Measurements from ENCODE around the gene KCNQ2.

DNA sequence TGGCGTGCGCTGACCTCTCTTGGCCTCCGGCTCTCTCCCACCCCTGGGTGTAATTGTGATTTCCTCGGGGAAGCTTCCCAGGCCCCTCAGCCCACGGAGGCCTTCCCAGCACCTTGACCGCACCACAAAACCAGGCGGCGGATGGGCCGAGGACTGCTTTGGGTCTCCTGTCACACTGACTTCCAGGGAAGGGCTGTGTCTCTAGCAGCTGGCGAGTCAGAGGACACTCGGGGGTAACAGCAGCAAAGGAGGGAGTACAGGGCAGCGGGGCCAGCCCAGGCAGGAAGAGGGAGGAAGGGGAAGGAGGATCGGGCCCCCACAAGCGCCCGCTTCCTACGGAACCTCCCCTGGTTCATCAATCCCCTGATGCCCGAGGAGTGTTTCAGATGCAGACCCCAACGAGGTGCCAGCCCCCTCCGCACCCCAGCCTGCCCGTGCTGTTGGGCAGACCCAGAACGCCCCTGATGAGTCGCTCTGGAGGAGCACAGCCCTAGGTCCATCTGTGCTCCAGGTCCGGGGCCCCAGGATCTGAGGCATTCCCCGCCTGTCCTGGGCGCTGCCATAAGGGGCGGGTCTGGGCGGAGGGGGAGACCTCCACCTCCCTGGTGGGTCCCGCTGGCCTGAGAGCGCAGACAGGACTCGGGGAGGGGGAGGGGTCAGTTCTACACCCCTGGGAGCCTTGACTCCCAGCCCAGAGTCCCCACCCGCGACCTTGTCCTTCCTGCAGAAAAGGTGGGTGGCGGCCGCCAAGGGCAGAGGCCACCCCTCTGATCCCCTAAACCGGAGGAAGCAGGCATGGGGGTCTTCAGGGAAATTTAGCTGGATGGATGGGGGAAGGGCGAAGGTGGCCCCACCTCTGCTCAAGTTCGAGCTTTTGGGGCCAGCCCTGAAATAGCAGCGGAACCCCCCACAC, 112.3 kb downstream of the KCNQ2 start:
- TF ChIP-seq YY1 (IDR thresholded peaks at IDR 0.05; ENCODE audit: insufficient read depth, insufficient read length) (no peak), ZNF274 (IDR thresholded peaks at IDR 0.05; ENCODE audit: low read depth, low read length) (no peak), SUZ12 (IDR thresholded peaks at IDR 0.05; ENCODE audit: extremely low read depth, insufficient read depth, insufficient read length) (no peak)

Measured in NT2/D1 (cell line).